ENCODE measurements around the gene METTL6.

The METTL6 gene

DNA sequence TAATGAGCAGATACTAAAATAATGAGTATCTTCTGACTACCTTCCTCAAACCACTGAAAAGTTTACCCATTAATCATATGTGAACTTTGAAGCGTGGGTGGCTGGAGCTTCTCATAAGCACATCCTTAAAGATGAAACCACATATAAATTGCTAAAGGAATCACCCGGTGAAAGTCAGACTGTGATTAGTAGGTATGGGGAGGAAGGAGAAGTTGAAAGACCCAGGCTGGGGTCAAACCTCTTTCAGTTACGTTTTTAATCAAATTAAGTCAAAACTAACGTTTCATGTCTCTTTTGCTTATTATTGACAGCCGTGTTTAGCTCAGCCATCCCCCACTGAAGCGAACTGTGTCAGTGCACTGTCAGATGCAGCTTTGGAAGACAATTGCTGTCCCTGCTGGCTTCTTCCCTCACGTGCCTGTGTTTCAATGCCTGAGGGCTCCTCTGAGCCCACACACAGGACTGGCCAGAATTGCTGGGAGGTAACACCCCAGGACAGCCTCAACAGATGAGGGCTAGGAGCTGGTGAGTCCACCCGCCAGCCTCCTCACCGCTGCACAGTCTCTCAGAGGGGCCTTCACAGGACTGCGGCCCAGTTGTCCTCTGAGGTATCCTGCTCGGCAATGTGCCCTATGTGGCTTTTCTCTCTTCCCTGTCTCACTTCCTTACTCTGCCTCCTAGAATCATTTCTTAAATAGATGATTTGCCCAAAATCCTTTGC is 65.7 kb downstream of the METTL6 start:
- DNase-seq: peak; percentile 76

DNA sequence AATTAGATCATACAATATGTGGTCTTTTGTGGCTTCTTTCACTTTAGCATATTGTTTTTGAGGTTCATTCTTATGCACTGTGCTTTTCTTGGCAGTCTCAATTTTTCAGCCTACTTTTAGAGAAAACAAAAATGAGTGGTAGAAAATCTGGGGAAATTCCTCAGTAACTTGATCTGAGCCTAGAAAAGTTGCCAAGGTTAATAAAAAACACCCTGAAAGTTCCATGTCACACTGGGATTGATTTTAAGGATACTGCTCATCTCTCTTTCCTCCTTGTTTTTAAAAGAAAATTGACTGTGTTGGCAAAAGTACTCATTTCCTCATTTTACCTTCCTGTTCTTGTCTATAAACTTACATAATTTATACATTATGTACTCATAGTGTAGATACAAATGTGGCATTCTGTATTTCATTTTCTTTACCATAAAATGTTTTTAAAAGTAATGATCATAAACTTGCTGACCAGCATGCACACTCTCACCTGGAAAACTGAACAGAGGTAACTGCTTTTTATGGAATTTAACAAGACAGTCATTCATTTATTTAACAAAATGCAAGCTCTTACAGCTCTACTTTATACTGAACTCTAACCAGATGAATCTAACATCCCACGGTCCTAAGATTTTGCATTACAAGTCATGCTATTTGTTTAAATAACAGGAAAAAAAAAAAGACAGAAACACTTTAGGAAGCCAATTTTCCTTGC is 66.4 kb downstream of the METTL6 start:
- no peak for DNase-seq
